ENCODE measurements around the gene CNOT4. TPM values are rescaled to one million over a fixed set of nuclear protein-coding genes. Genes with fewer than 3 reads are reported as not detected.

CNOT4 gene
- total RNA-seq, 1 experiment from 2014 or later, result 16.6 TPM

- no peak for DNase-seq (ENCODE audit: low read depth, low spot score)
- Histone ChIP-seq H3K27ac (ENCODE audit: low read depth, low read length) (no peak overlapping the region), H3K79me2 (ENCODE audit: insufficient read depth, low read length) (no peaks in the 10 kb centered on the region), H3K4me3 (replicated peaks in 1 of 2; ENCODE audit: low read depth in 1 of 2, low read length in 2 of 2) (no peak overlapping the region), H3K9me2 (ENCODE audit: insufficient read depth) (no peaks in the 10 kb centered on the region), H3K4me1 (ENCODE audit: control insufficient read depth in 1 of 2, insufficient read depth in 2 of 2, low read length in 2 of 2) (no peaks in the 10 kb centered on the region; a peak in 1 of 4 replicates), H3K4me2 (ENCODE audit: low read length) (no peak overlapping the region), H3K27me3 (ENCODE audit: insufficient read depth, low read length) (no peaks in the 10 kb centered on the region; the same call in 1 of the 2 replicates), H3K9me3 (ENCODE audit: control insufficient read depth in 1 of 2, insufficient read depth in 1 of 2, low read depth in 1 of 2, low read length in 2 of 2) (no peaks in the 10 kb centered on the region), H2AFZ (ENCODE audit: low read depth, low read length, poor library complexity, severe bottlenecking) (no peak overlapping the region), H3K36me3 (ENCODE audit: control insufficient read depth in 1 of 2, insufficient read depth in 2 of 2, low read length in 2 of 2) (no peaks in the 10 kb centered on the region), H3K9ac (ENCODE audit: low read length) (no peak overlapping the region), H4K20me1 (ENCODE audit: insufficient read depth) (no peaks in the 10 kb centered on the region)
- intact Hi-C loops (cut with micrococcal nuclease), result no loop called here
- CTCF ChIA-PET, result no interaction called here
- POLR2A ChIA-PET, result no interaction called here
- no peak for TF ChIP-seq ZNF274 (IDR thresholded peaks at IDR 0.05; ENCODE audit: low read depth, low read length)
- no peak for TF ChIP-seq EZH2phosphoT487 (IDR thresholded peaks at IDR 0.05; ENCODE audit: borderline replicate concordance)
- no peak for TF ChIP-seq CBX3 (IDR thresholded peaks at IDR 0.05; ENCODE audit: low read depth)
- no peak for TF ChIP-seq FOSL1 (IDR thresholded peaks at IDR 0.05; ENCODE audit: low read depth)
- no peak for ATAC-seq
- RAD21 ChIA-PET (ENCODE audit: low non-redundant PET in 1 of 2, low total read pairs in 2 of 2, uncharacterized antibody in 2 of 2, unreplicated experiment in 2 of 2), result no interaction called here
- BruUV-seq (replicated peaks), result no TSS peak
Observed at GRCh38 chr7:135322571-135323340, 187.1 kb downstream of the CNOT4 start.

GRCh38 chr7:135321556-135321955 lies 188.3 kb downstream of the CNOT4 start:
- POLR2A ChIA-PET, result no interaction called here
- H4K20me1 ChIP-seq (ENCODE audit: insufficient read depth), result no peaks in the 10 kb centered on the region
- H3K4me1 ChIP-seq (ENCODE audit: control insufficient read depth in 1 of 2, insufficient read depth in 2 of 2, low read length in 2 of 2), result no peaks in the 10 kb centered on the region; a peak in 1 of 4 replicates
- no peak overlapping the region for H3K4me3 ChIP-seq (replicated peaks in 1 of 2; ENCODE audit: low read depth in 1 of 2, low read length in 2 of 2)
- no peaks in the 10 kb centered on the region for H3K79me2 ChIP-seq (ENCODE audit: insufficient read depth, low read length)
- CTCF ChIA-PET, result interaction anchor here (1.0 kb wide), 1 partner anchor 14 kb away, joined by 3 read pairs; no protein-coding TSS in a partner anchor
- H3K9ac ChIP-seq (ENCODE audit: low read length), result no peak overlapping the region
- RAD21 ChIA-PET (ENCODE audit: low non-redundant PET in 1 of 2, low total read pairs in 2 of 2, uncharacterized antibody in 2 of 2, unreplicated experiment in 2 of 2), result no interaction called here
- DNase-seq (ENCODE audit: low read depth, low spot score), result no peak
- no peak for ATAC-seq
- H3K9me3 ChIP-seq (ENCODE audit: control insufficient read depth in 1 of 2, insufficient read depth in 1 of 2, low read depth in 1 of 2, low read length in 2 of 2), result no peaks in the 10 kb centered on the region
- no peak overlapping the region for H3K4me2 ChIP-seq (ENCODE audit: low read length)
- no peaks in the 10 kb centered on the region for H3K9me2 ChIP-seq (ENCODE audit: insufficient read depth)
- no TSS peak for BruUV-seq (replicated peaks)
- H3K27ac ChIP-seq (ENCODE audit: low read depth, low read length), result no peak overlapping the region
- H3K36me3 ChIP-seq (ENCODE audit: control insufficient read depth in 1 of 2, insufficient read depth in 2 of 2, low read length in 2 of 2), result no peaks in the 10 kb centered on the region
- H3K27me3 ChIP-seq (ENCODE audit: insufficient read depth, low read length), result no peaks in the 10 kb centered on the region
- intact Hi-C loops (cut with micrococcal nuclease), result no loop called here
- H2AFZ ChIP-seq (ENCODE audit: low read depth, low read length, poor library complexity, severe bottlenecking), result no peak overlapping the region
- TF ChIP-seq REST (IDR thresholded peaks at IDR 0.05; ENCODE audit: low read depth), result no peak
- TF ChIP-seq ZFX (IDR thresholded peaks at IDR 0.05), result no peak
- no peak for TF ChIP-seq RAD21 (IDR thresholded peaks at IDR 0.05; ENCODE audit: low read depth)
- TF ChIP-seq ATF3 (IDR thresholded peaks at IDR 0.05), result no peak
- no peak for TF ChIP-seq CEBPB (IDR thresholded peaks at IDR 0.05; ENCODE audit: low read depth)
- no peak for TF ChIP-seq TCF7L2 (IDR thresholded peaks at IDR 0.05; ENCODE audit: borderline replicate concordance, extremely low read depth, insufficient read depth, insufficient read length)
- no peak for TF ChIP-seq CTCF (IDR thresholded peaks at IDR 0.05 in 2 of 3, conservative IDR thresholded peaks at IDR 0.05 in 1 of 3; ENCODE audit: borderline replicate concordance in 1 of 3, insufficient read depth in 1 of 3, low read depth in 2 of 3, low read length in 2 of 3)
- TF ChIP-seq ZNF274 (IDR thresholded peaks at IDR 0.05; ENCODE audit: low read depth, low read length), result no peak
- TF ChIP-seq SRF (IDR thresholded peaks at IDR 0.05; ENCODE audit: low read depth), result no peak
